ENCODE results near the gene CREB1. TPM values are rescaled to one million over a fixed set of nuclear protein-coding genes. Genes with fewer than 3 reads are reported as not detected.

The CREB1 gene
- total and polyA plus RNA-seq, 3 donors (not counting 1 experiment from before 2014, with no cell fraction given), result 29.3 to 75.5 (median 42.3) TPM

Other genes starting within 250 kb of the CREB1 start
- 1 to 10 TPM; 8.7 to 9.0 TPM for gene METTL21A, start 95.4 kb downstream of the CREB1 start, total RNA-seq
- gene METTL21A, start 95.4 kb downstream of the CREB1 start, polyA plus RNA-seq, result 11.0 TPM
- gene CCNYL1, start 181.7 kb downstream of the CREB1 start, total RNA-seq, result 10 to 100 TPM; 11.2 to 30.0 TPM
- 16.3 TPM for gene CCNYL1, start 181.7 kb downstream of the CREB1 start, polyA plus RNA-seq
- gene FZD5, start 239.9 kb downstream of the CREB1 start, total RNA-seq, result 1 to 10 TPM; 4.4 to 8.7 TPM
- gene FZD5, start 239.9 kb downstream of the CREB1 start, polyA plus RNA-seq, result 1.9 TPM